ENCODE data around the gene NNT.

GRCh38 chr5:43712081-43712480 lies 109.1 kb downstream of the NNT start:
- TF ChIP-seq CTCF (IDR thresholded peaks at IDR 0.05), result no peak
- TF ChIP-seq POLR2A (IDR thresholded peaks at IDR 0.05), result no peak

Measured in heart left ventricle (tissue), 13 donors.